Measurements from ENCODE around the gene PCBP3.

DNA sequence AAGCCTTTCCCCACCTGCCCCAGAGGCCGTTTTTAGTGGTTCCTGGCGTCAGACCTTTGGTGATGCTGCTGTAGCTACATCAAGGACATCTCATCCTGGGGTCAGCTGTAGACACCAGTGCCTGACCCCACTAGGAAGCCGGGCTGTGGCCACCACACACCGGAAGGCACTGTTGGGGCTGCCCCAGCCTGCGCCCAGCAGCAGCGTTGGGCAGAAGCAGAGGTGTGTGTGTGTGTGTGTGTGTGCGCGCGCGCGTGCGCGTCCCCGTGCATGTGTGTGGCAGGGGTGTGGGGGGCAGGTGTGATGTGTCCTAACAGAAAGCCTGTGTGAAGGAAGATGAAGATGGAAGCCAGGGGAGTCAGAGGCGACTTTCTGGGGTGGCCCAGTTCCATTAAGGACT lies 276.1 kb downstream of the PCBP3 start:
- TF ChIP-seq, protein P1, sequence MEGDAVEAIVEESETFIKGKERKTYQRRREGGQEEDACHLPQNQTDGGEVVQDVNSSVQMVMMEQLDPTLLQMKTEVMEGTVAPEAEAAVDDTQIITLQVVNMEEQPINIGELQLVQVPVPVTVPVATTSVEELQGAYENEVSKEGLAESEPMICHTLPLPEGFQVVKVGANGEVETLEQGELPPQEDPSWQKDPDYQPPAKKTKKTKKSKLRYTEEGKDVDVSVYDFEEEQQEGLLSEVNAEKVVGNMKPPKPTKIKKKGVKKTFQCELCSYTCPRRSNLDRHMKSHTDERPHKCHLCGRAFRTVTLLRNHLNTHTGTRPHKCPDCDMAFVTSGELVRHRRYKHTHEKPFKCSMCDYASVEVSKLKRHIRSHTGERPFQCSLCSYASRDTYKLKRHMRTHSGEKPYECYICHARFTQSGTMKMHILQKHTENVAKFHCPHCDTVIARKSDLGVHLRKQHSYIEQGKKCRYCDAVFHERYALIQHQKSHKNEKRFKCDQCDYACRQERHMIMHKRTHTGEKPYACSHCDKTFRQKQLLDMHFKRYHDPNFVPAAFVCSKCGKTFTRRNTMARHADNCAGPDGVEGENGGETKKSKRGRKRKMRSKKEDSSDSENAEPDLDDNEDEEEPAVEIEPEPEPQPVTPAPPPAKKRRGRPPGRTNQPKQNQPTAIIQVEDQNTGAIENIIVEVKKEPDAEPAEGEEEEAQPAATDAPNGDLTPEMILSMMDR (optimal IDR thresholded peaks at IDR 0.05 in 1 of 3, IDR thresholded peaks at IDR 0.05 in 1 of 3, conservative IDR thresholded peaks at IDR 0.05 in 1 of 3; ENCODE audit: extremely low read depth in 1 of 3, insufficient read depth in 2 of 3, low read length in 3 of 3) = no peak
- no peak for TF ChIP-seq EZH2 (IDR thresholded peaks at IDR 0.05; ENCODE audit: low read length)
